ENCODE data around the gene MOCS1.

GRCh38 chr6:39880594-39880993, 53.7 kb downstream of the MOCS1 start:
- no peak for TF ChIP-seq POLR2A (IDR thresholded peaks at IDR 0.05; ENCODE audit: low read depth, low read length)
- TF ChIP-seq POLR2AphosphoS5 (IDR thresholded peaks at IDR 0.05; ENCODE audit: low read depth, low read length), result no peak
- TF ChIP-seq TAF1 (IDR thresholded peaks at IDR 0.05; ENCODE audit: borderline replicate concordance, low read depth, low read length), result no peak

Measured in GM12892 (cell line).